A673 (cell line): ENCODE measurements around the gene MED15. TPM values are rescaled to one million over a fixed set of nuclear protein-coding genes. Genes with fewer than 3 reads are reported as not detected.

Experiments used
- BruUV-seq: library from RNA; stranded (reverse); fragments of 400-500 nt; replicated peaks from 2 replicates; lab custom pipeline; 2021; lab: Mats Ljungman, UMichigan
- CTCF ChIA-PET: fragments of 300-600 bp; sonication (Branson Sonifier 250); formaldehyde crosslinking; loops from one replicate; lab custom pipeline; 2022; ENCODE audit warnings: antibody characterized with exemption; lab: Charles Lee
- POLR2A ChIA-PET: fragments of 300-600 bp; sonication (Branson Sonifier 250); formaldehyde crosslinking; loops from one replicate; lab custom pipeline; 2022; ENCODE audit warnings: antibody characterized with exemption; ENCODE audit not compliant: low non-redundant PET; lab: Charles Lee
- DNase-seq: peaks from one replicate; pipeline ENCODE4 v3.0.0-alpha.2; 2015; ENCODE audit warnings: low spot score
- H3K27ac ChIP-seq: fragments of 200-600 bp; sonication (generic); 2 replicates; pipeline ENCODE4 v1.5.1; 2016; ENCODE audit warnings: mixed run types, low read depth, mild to moderate bottlenecking, mixed read lengths, antibody characterized with exemption, low read length; ENCODE audit not compliant: poor library complexity, severe bottlenecking
- H3K27me3 ChIP-seq: fragments of 200-600 bp; sonication (generic); replicated peaks from 2 replicates; pipeline ENCODE4 v1.6.1; 2017; ENCODE audit warnings: mixed run types, low read depth, mild to moderate bottlenecking, mixed read lengths, antibody characterized with exemption, low read length; ENCODE audit not compliant: insufficient read depth, poor library complexity
- H3K36me3 ChIP-seq: fragments of 200-600 bp; sonication (generic); 2 replicates; pipeline ENCODE4 v1.6.1; 2016; ENCODE audit warnings: mixed run types, mild to moderate bottlenecking, mixed read lengths, antibody characterized with exemption, low read length; ENCODE audit not compliant: insufficient read depth, poor library complexity, severe bottlenecking
- H3K4me1 ChIP-seq: fragments of 200-600 bp; sonication (generic); 2 replicates; pipeline ENCODE4 v1.6.1; 2017; ENCODE audit warnings: mixed run types, mild to moderate bottlenecking, mixed read lengths, antibody characterized with exemption, low read length; ENCODE audit not compliant: insufficient read depth, poor library complexity, severe bottlenecking
- H3K4me3 ChIP-seq: fragments of 200-600 bp; sonication (generic); 2 replicates; pipeline ENCODE4 v1.5.1; 2016; ENCODE audit warnings: low read depth, mixed run types, mild to moderate bottlenecking, mixed read lengths, low read length; ENCODE audit not compliant: poor library complexity, severe bottlenecking
- H3K9me3 ChIP-seq: fragments of 200-600 bp; sonication (generic); 2 replicates; pipeline ENCODE4 v1.6.1; 2016; ENCODE audit warnings: mixed run types, low read depth, mild to moderate bottlenecking, mixed read lengths, antibody characterized with exemption, low read length; ENCODE audit not compliant: poor library complexity, severe bottlenecking
- CTCF ChIP-seq: fragments of 300-800, 200-600 bp; sonication (generic); conservative IDR thresholded peaks from 2 replicates; pipeline ENCODE4 v1.5.1; 2017; ENCODE audit warnings: low read depth, mild to moderate bottlenecking, antibody characterized with exemption, low read length, moderate library complexity, mixed read lengths
- EZH2 ChIP-seq: fragments of 200-600 bp; sonication (generic); IDR thresholded peaks from 2 replicates; pipeline ENCODE4 v1.6.1; 2017; ENCODE audit warnings: borderline replicate concordance, low read depth, mild to moderate bottlenecking, mixed read lengths, antibody characterized with exemption, low read length; ENCODE audit not compliant: poor library complexity, severe bottlenecking
- intact Hi-C: fragments of 100-400 bp; cut with micrococcal nuclease; formaldehyde crosslinking; loops from one replicate; pipeline ENCODE4 v1.10.0; 2022; ENCODE audit not compliant: unreplicated experiment
- total RNA-seq: library from RNA; stranded (reverse); gene quantifications from 2 replicates; pipeline ENCODE4 v1.2.3, GENCODE V29; 2021

MED15 gene
- total RNA-seq, 1 experiment from 2014 or later, result 96.2 TPM

- ChIA-PET POLR2A (no interaction called here), CTCF (interaction anchor here (0.6 to 0.8 kb wide), 3 partner anchors 24 to 77 kb away, joined by 6 to 11 read pairs (median 6); no protein-coding TSS in a partner anchor)
- Histone ChIP-seq H3K4me1 (peaks cover 9% of the 10 kb centered on the region), H3K9me3 (no peaks in the 10 kb centered on the region), H3K4me3 (peak within 1 kb of the TSS; percentile 71), H3K36me3 (no peaks in the 10 kb centered on the region), H3K27ac (peak within 1 kb of the TSS; percentile 85), H3K27me3 (no peaks in the 10 kb centered on the region)
- TF ChIP-seq CTCF, result no peak
- TF ChIP-seq EZH2, result no peak
- intact Hi-C loops, result loop anchor here (5.0 kb wide), 1 partner anchor 63 kb away; no protein-coding TSS in a partner anchor
- no TSS peak for BruUV-seq
- peak; percentile 45 for DNase-seq
Measured at GRCh38 chr22:20494978-20495860, 12.2 kb upstream of the MED15 start, which contains the start of gene KLHL22. TSS of gene KLHL22 (minus strand) at chr22:20495795. CDS start at chr22:20489211, 6,584 bp downstream.

GRCh38 chr22:20495861-20496681 lies 11.3 kb upstream of the MED15 start:
- Histone ChIP-seq H3K27me3 (no peaks in the 10 kb centered on the region), H3K4me3 (peak overlapping the region; percentile 71), H3K4me1 (peaks cover 9% of the 10 kb centered on the region), H3K27ac (peak overlapping the region; percentile 85), H3K36me3 (no peaks in the 10 kb centered on the region), H3K9me3 (no peaks in the 10 kb centered on the region)
- POLR2A ChIA-PET, result no interaction called here
- TF ChIP-seq EZH2 (no peak), CTCF (peak; percentile 98)
- BruUV-seq, result no TSS peak
- intact Hi-C loops, result loop anchor here (5.0 kb wide), 1 partner anchor 64 kb away; no protein-coding TSS in a partner anchor
- CTCF ChIA-PET, result interaction anchor here (0.5 to 1.2 kb wide), 6 partner anchors 23 to 78 kb away, joined by 3 to 14 read pairs (median 6); no protein-coding TSS in a partner anchor
- peak; percentile 95 for DNase-seq

- POLR2A ChIA-PET, result no interaction called here
- Histone ChIP-seq H3K4me1 (peaks cover 9% of the 10 kb centered on the region), H3K36me3 (no peaks in the 10 kb centered on the region), H3K27ac (no peak overlapping the region), H3K4me3 (no peak overlapping the region), H3K9me3 (no peaks in the 10 kb centered on the region), H3K27me3 (no peaks in the 10 kb centered on the region)
- BruUV-seq, result no TSS peak
- intact Hi-C loops, result loop anchor here (5.0 kb wide), 1 partner anchor 65 kb away; no protein-coding TSS in a partner anchor
- no peak for DNase-seq
- TF ChIP-seq CTCF (no peak), EZH2 (no peak)
- CTCF ChIA-PET, result no interaction called here
Measured at GRCh38 chr22:20497426-20497825, 10.0 kb upstream of the MED15 start.
